ENCODE measurements around the gene ITGA8. TPM values are rescaled to one million over a fixed set of nuclear protein-coding genes. Genes with fewer than 3 reads are reported as not detected.

ITGA8 gene
- total RNA-seq, 1 experiment from 2014 or later = not detected

GRCh38 chr10:15720635-15721287, 1.0 kb upstream of the ITGA8 start:
- Mint-ChIP-seq H3K4me1 (ENCODE audit: low read depth, unreplicated experiment) (no peaks in the 10 kb centered on the region), H3K9me3 (ENCODE audit: unreplicated experiment) (no peaks in the 10 kb centered on the region), H3K4me3 (ENCODE audit: unreplicated experiment) (no peak overlapping the region), H3K27me3 (ENCODE audit: insufficient read depth, unreplicated experiment) (peaks cover 24% of the 10 kb centered on the region), H3K36me3 (ENCODE audit: insufficient read depth, unreplicated experiment) (no peaks in the 10 kb centered on the region), H3K27ac (ENCODE audit: unreplicated experiment) (no peak overlapping the region)
- intact Hi-C loops (cut with micrococcal nuclease; ENCODE audit: unreplicated experiment) = no loop called here
- H3K36me3 ChIP-seq (ENCODE audit: control insufficient read depth, insufficient read depth, low read length) = no peaks in the 10 kb centered on the region
- no peaks in the 10 kb centered on the region; the same call in 1 of the 2 replicates for H3K27me3 ChIP-seq (replicated peaks; ENCODE audit: control insufficient read depth, insufficient read depth, low read length)
- H3K9me3 ChIP-seq = no peaks in the 10 kb centered on the region
- no peak for TF ChIP-seq CTCF (IDR thresholded peaks at IDR 0.05; ENCODE audit: insufficient read depth in 1 of 2, low read depth in 1 of 2, low read length in 1 of 2, severe bottlenecking in 1 of 2, unreplicated experiment in 1 of 2)
- no peak overlapping the region for H3K4me3 ChIP-seq (ENCODE audit: low read depth, low read length)
- H3K4me1 ChIP-seq = no peaks in the 10 kb centered on the region
- CTCF ChIA-PET = no interaction called here
- no peak for DNase-seq
- BruUV-seq (replicated peaks) = no TSS peak
- POLR2A ChIA-PET = no interaction called here

GRCh38 chr10:15719049-15719898, 448 bp downstream of the ITGA8 start:
- H3K9me3 ChIP-seq = no peaks in the 10 kb centered on the region
- Mint-ChIP-seq H3K4me1 (ENCODE audit: low read depth, unreplicated experiment) (no peaks in the 10 kb centered on the region), H3K27me3 (ENCODE audit: insufficient read depth, unreplicated experiment) (peaks cover 24% of the 10 kb centered on the region), H3K27ac (ENCODE audit: unreplicated experiment) (no peak overlapping the region), H3K4me3 (ENCODE audit: unreplicated experiment) (no peak overlapping the region), H3K9me3 (ENCODE audit: unreplicated experiment) (no peaks in the 10 kb centered on the region), H3K36me3 (ENCODE audit: insufficient read depth, unreplicated experiment) (no peaks in the 10 kb centered on the region)
- no TSS peak for BruUV-seq (replicated peaks)
- TF ChIP-seq CTCF (IDR thresholded peaks at IDR 0.05; ENCODE audit: insufficient read depth in 1 of 2, low read depth in 1 of 2, low read length in 1 of 2, severe bottlenecking in 1 of 2, unreplicated experiment in 1 of 2) = no peak
- no peak for DNase-seq
- no peaks in the 10 kb centered on the region for H3K4me1 ChIP-seq
- CTCF ChIA-PET = no interaction called here
- intact Hi-C loops (cut with micrococcal nuclease; ENCODE audit: unreplicated experiment) = no loop called here
- H3K4me3 ChIP-seq (ENCODE audit: low read depth, low read length) = no peak overlapping the region
- H3K36me3 ChIP-seq (ENCODE audit: control insufficient read depth, insufficient read depth, low read length) = no peaks in the 10 kb centered on the region
- no peaks in the 10 kb centered on the region for H3K27me3 ChIP-seq (replicated peaks; ENCODE audit: control insufficient read depth, insufficient read depth, low read length)
- POLR2A ChIA-PET = no interaction called here

- Histone ChIP-seq H3K36me3 (ENCODE audit: control insufficient read depth, insufficient read depth, low read length) (no peaks in the 10 kb centered on the region), H3K9me3 (no peaks in the 10 kb centered on the region), H3K4me3 (ENCODE audit: low read depth, low read length) (no peak overlapping the region), H3K4me1 (no peaks in the 10 kb centered on the region), H3K27me3 (replicated peaks; ENCODE audit: control insufficient read depth, insufficient read depth, low read length) (no peaks in the 10 kb centered on the region)
- DNase-seq = no peak
- BruUV-seq (replicated peaks) = no TSS peak
- no peaks in the 10 kb centered on the region for H3K36me3 Mint-ChIP-seq (ENCODE audit: insufficient read depth, unreplicated experiment)
- TF ChIP-seq CTCF (IDR thresholded peaks at IDR 0.05; ENCODE audit: insufficient read depth in 1 of 2, low read depth in 1 of 2, low read length in 1 of 2, severe bottlenecking in 1 of 2, unreplicated experiment in 1 of 2) = no peak
- POLR2A ChIA-PET = no interaction called here
- H3K4me1 Mint-ChIP-seq (ENCODE audit: low read depth, unreplicated experiment) = no peaks in the 10 kb centered on the region
- H3K27me3 Mint-ChIP-seq (ENCODE audit: insufficient read depth, unreplicated experiment) = peaks cover 27% of the 10 kb centered on the region
- no peak overlapping the region for H3K27ac Mint-ChIP-seq (ENCODE audit: unreplicated experiment)
- CTCF ChIA-PET = no interaction called here
- intact Hi-C loops (cut with micrococcal nuclease; ENCODE audit: unreplicated experiment) = no loop called here
- no peaks in the 10 kb centered on the region for H3K9me3 Mint-ChIP-seq (ENCODE audit: unreplicated experiment)
- no peak overlapping the region for H3K4me3 Mint-ChIP-seq (ENCODE audit: unreplicated experiment)
Observed at GRCh38 chr10:15718694-15719048, 1.1 kb downstream of the ITGA8 start.
